Iris pigment epithelial cell (primary cell): Measurements from ENCODE around the gene DNAH10.

Source experiments
- DNase-seq: peaks from one replicate; pipeline ENCODE4 v3.0.0-alpha.2; 2011; ENCODE audit warnings: low read depth

The DNAH10 gene

GRCh38 chr12:123761841-123762714 lies at the start of gene DNAH10:
Gene DNAH10 (plus strand): TSS chr12:123762301. CDS start chr12:123762337, 36 bp downstream.
- DNase-seq: peak; percentile 21

- no peak for DNase-seq
Observed at GRCh38 chr12:123712780-123713319, 49.3 kb upstream of the DNAH10 start.

- peak; percentile 21 for DNase-seq
Observed at GRCh38 chr12:123713398-123713797, 48.7 kb upstream of the DNAH10 start.

GRCh38 chr12:123713823-123714585 lies 48.1 kb upstream of the DNAH10 start:
- DNase-seq: no peak

- DNase-seq: no peak
Observed at GRCh38 chr12:123715195-123715594, 46.9 kb upstream of the DNAH10 start.

GRCh38 chr12:123717350-123717749 lies 44.8 kb upstream of the DNAH10 start:
- no peak for DNase-seq

GRCh38 chr12:123720141-123720814 lies 41.8 kb upstream of the DNAH10 start:
- no peak for DNase-seq

GRCh38 chr12:123721245-123721644 lies 40.9 kb upstream of the DNAH10 start:
- DNase-seq: no peak

- peak; percentile 43 for DNase-seq
Observed at GRCh38 chr12:123723011-123723410, 39.1 kb upstream of the DNAH10 start.

GRCh38 chr12:123723765-123724164 lies 38.3 kb upstream of the DNAH10 start:
- DNase-seq: no peak

- no peak for DNase-seq
Observed at GRCh38 chr12:123726244-123726643, 35.9 kb upstream of the DNAH10 start.

- no peak for DNase-seq
Observed at GRCh38 chr12:123726962-123727361, 35.1 kb upstream of the DNAH10 start.

- no peak for DNase-seq
Observed at GRCh38 chr12:123727878-123728277, 34.2 kb upstream of the DNAH10 start.

GRCh38 chr12:123731596-123731995 lies 30.5 kb upstream of the DNAH10 start:
- no peak for DNase-seq

- no peak for DNase-seq
Observed at GRCh38 chr12:123732251-123732650, 29.9 kb upstream of the DNAH10 start.

- no peak for DNase-seq
Observed at GRCh38 chr12:123733229-123733628, 28.9 kb upstream of the DNAH10 start.

- DNase-seq: no peak
Observed at GRCh38 chr12:123734268-123734667, 27.8 kb upstream of the DNAH10 start.

GRCh38 chr12:123741937-123742572 lies 20.0 kb upstream of the DNAH10 start:
- DNase-seq: no peak

- DNase-seq: no peak
Observed at GRCh38 chr12:123743002-123743401, 19.1 kb upstream of the DNAH10 start.

GRCh38 chr12:123744836-123745235 lies 17.3 kb upstream of the DNAH10 start:
- no peak for DNase-seq

- DNase-seq: no peak
Observed at GRCh38 chr12:123747309-123747708, 14.8 kb upstream of the DNAH10 start.

- DNase-seq: no peak
Observed at GRCh38 chr12:123748161-123748560, 13.9 kb upstream of the DNAH10 start.
